Upper lobe of right lung (tissue), 1 donor: ENCODE results near the gene CRPPA. TPM values are rescaled to one million over a fixed set of nuclear protein-coding genes. Genes with fewer than 3 reads are reported as not detected.

Experiments used
- ATAC-seq: fragments of 200-7000 bp; cut with Tn5 transposase; one replicate; pipeline ENCODE4 v1.9.1; 2020; ENCODE audit warnings: mild to moderate bottlenecking, moderate library complexity
- DNase-seq: peaks from one replicate; pipeline ENCODE4 v3.0.0-alpha.2; 2020
- H3K27ac ChIP-seq: fragments of 200-600 bp; one replicate; pipeline ENCODE4 v1.8.0; 2022
- H3K27me3 ChIP-seq: fragments of 200-600 bp; one replicate; pipeline ENCODE4 v1.8.0; 2022; ENCODE audit warnings: mild to moderate bottlenecking
- H3K36me3 ChIP-seq: fragments of 200-600 bp; one replicate; pipeline ENCODE4 v1.8.0; 2022
- H3K4me1 ChIP-seq: fragments of 200-600 bp; one replicate; pipeline ENCODE4 v1.8.0; 2022
- H3K4me3 ChIP-seq: fragments of 200-600 bp; one replicate; pipeline ENCODE4 v1.8.0; 2022; ENCODE audit warnings: mild to moderate bottlenecking
- H3K9me3 ChIP-seq: fragments of 200-600 bp; one replicate; pipeline ENCODE4 v1.8.0; 2022
- CTCF ChIP-seq: fragments of 200-600 bp; IDR thresholded peaks from one replicate; pipeline ENCODE4 v1.8.0; 2022; ENCODE audit warnings: antibody characterized with exemption
- intact Hi-C: fragments of 100-400 bp; cut with DNase I; formaldehyde crosslinking; loops from one replicate; pipeline ENCODE4 v1.11.0; 2022
- total RNA-seq: library from RNA; stranded (reverse); fragmentation: NEBNext Ultra II Directional; extraction: Animal tissue kit (Norgen Biotek cat#: 25700); gene quantifications from one replicate; pipeline ENCODE4 v1.2.1, GENCODE V29; 2021
- donor health status: DM: no; HTN: yes; CAD: no; lungs with severe emphysema.

The CRPPA gene
- total RNA-seq, 1 donor from 2014 or later, result 2.9 TPM

- H3K27me3 ChIP-seq, result no peaks in the 10 kb centered on the region
- DNase-seq, result no peak
- no peak overlapping the region for H3K27ac ChIP-seq
- no peak for TF ChIP-seq CTCF
- no peak for ATAC-seq
- H3K4me3 ChIP-seq, result no peak overlapping the region
- no peaks in the 10 kb centered on the region for H3K9me3 ChIP-seq
- no peaks in the 10 kb centered on the region for H3K36me3 ChIP-seq
- intact Hi-C loops, result no loop called here
- peaks cover 13% of the 10 kb centered on the region for H3K4me1 ChIP-seq
Observed at GRCh38 chr7:16412274-16413254, 8.8 kb downstream of the CRPPA start.

GRCh38 chr7:16411391-16411790 lies 9.9 kb downstream of the CRPPA start:
- Histone ChIP-seq H3K4me1 (peaks cover 13% of the 10 kb centered on the region), H3K4me3 (no peak overlapping the region), H3K9me3 (no peaks in the 10 kb centered on the region), H3K27ac (no peak overlapping the region), H3K27me3 (no peaks in the 10 kb centered on the region), H3K36me3 (no peaks in the 10 kb centered on the region)
- TF ChIP-seq CTCF, result no peak
- DNase-seq (no peak), ATAC-seq (no peak)
- intact Hi-C loops, result no loop called here

GRCh38 chr7:16409777-16410176 lies 11.6 kb downstream of the CRPPA start:
- Histone ChIP-seq H3K9me3 (no peaks in the 10 kb centered on the region), H3K27ac (no peak overlapping the region), H3K27me3 (no peaks in the 10 kb centered on the region), H3K4me3 (no peak overlapping the region), H3K4me1 (peaks cover 13% of the 10 kb centered on the region), H3K36me3 (no peaks in the 10 kb centered on the region)
- TF ChIP-seq CTCF, result no peak
- DNase-seq, result no peak
- no peak for ATAC-seq
- intact Hi-C loops, result no loop called here

GRCh38 chr7:16404636-16405035 lies 16.7 kb downstream of the CRPPA start:
- peaks cover 18% of the 10 kb centered on the region for H3K9me3 ChIP-seq
- H3K36me3 ChIP-seq, result no peaks in the 10 kb centered on the region
- no peaks in the 10 kb centered on the region for H3K4me1 ChIP-seq
- no peaks in the 10 kb centered on the region for H3K27me3 ChIP-seq
- intact Hi-C loops, result no loop called here
- TF ChIP-seq CTCF, result no peak
- no peak overlapping the region for H3K4me3 ChIP-seq
- peak; percentile 71 for ATAC-seq
- H3K27ac ChIP-seq, result no peak overlapping the region
- DNase-seq, result no peak

GRCh38 chr7:16403475-16403874 lies 17.9 kb downstream of the CRPPA start:
- H3K4me1 ChIP-seq, result no peaks in the 10 kb centered on the region

More at GRCh38 chr7:16403475-16403874, 17.9 kb downstream of the CRPPA start:
- intact Hi-C loops, result no loop called here
- H3K9me3 ChIP-seq, result peaks cover 18% of the 10 kb centered on the region
- DNase-seq (no peak), ATAC-seq (no peak)
- H3K27me3 ChIP-seq, result no peaks in the 10 kb centered on the region
- TF ChIP-seq CTCF, result no peak
- no peak overlapping the region for H3K27ac ChIP-seq
- no peaks in the 10 kb centered on the region for H3K36me3 ChIP-seq
- no peak overlapping the region for H3K4me3 ChIP-seq
